ENCODE data around the gene HPX.

DNA sequence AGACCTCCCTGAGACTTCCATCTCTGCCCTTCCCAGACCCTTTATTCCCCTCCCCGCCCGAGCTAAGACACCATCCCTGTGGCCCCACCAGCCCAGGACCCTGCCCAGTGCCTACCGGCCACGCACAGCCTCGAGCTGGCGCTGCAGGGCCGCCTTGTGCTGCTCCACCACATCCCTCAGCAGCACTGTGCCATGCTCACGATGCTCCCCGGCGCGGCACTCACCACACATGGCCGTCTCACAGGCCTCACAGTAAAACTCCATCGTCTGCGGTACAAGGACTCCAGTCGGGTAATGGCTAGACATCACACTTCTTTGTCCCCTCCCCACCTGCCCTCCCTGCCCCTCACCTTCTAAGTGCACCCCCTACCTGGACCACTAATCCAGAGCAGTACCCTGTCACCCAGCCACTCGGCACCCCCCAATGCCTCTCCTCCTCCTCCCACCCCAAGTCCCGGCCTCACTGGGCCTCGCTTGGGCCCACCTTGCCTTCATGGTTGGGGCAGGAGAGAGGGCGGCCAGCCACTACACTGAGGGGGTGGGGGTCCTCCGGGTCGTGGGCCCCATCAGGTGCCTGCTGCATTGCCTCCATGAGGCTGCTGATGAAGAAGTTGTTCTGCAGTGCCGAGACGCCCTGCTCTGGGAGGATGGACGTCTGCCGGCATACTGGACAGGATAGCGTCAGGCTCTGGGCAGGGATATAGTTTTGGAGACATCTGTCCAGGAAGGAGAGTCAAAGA, 17.0 kb upstream of the HPX start:
- TF ChIP-seq, protein P1, sequence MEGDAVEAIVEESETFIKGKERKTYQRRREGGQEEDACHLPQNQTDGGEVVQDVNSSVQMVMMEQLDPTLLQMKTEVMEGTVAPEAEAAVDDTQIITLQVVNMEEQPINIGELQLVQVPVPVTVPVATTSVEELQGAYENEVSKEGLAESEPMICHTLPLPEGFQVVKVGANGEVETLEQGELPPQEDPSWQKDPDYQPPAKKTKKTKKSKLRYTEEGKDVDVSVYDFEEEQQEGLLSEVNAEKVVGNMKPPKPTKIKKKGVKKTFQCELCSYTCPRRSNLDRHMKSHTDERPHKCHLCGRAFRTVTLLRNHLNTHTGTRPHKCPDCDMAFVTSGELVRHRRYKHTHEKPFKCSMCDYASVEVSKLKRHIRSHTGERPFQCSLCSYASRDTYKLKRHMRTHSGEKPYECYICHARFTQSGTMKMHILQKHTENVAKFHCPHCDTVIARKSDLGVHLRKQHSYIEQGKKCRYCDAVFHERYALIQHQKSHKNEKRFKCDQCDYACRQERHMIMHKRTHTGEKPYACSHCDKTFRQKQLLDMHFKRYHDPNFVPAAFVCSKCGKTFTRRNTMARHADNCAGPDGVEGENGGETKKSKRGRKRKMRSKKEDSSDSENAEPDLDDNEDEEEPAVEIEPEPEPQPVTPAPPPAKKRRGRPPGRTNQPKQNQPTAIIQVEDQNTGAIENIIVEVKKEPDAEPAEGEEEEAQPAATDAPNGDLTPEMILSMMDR (IDR thresholded peaks at IDR 0.05; ENCODE audit: insufficient read depth, low read length): no peak
- TF ChIP-seq, protein P2, sequence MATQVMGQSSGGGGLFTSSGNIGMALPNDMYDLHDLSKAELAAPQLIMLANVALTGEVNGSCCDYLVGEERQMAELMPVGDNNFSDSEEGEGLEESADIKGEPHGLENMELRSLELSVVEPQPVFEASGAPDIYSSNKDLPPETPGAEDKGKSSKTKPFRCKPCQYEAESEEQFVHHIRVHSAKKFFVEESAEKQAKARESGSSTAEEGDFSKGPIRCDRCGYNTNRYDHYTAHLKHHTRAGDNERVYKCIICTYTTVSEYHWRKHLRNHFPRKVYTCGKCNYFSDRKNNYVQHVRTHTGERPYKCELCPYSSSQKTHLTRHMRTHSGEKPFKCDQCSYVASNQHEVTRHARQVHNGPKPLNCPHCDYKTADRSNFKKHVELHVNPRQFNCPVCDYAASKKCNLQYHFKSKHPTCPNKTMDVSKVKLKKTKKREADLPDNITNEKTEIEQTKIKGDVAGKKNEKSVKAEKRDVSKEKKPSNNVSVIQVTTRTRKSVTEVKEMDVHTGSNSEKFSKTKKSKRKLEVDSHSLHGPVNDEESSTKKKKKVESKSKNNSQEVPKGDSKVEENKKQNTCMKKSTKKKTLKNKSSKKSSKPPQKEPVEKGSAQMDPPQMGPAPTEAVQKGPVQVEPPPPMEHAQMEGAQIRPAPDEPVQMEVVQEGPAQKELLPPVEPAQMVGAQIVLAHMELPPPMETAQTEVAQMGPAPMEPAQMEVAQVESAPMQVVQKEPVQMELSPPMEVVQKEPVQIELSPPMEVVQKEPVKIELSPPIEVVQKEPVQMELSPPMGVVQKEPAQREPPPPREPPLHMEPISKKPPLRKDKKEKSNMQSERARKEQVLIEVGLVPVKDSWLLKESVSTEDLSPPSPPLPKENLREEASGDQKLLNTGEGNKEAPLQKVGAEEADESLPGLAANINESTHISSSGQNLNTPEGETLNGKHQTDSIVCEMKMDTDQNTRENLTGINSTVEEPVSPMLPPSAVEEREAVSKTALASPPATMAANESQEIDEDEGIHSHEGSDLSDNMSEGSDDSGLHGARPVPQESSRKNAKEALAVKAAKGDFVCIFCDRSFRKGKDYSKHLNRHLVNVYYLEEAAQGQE (IDR thresholded peaks at IDR 0.05; ENCODE audit: insufficient replicate concordance, low read depth): no peak
- TF ChIP-seq POLR2AphosphoS5 (IDR thresholded peaks at IDR 0.05; ENCODE audit: low read depth): no peak
